DND-41 (cell line): ENCODE data around the gene TGM2.

Source experiments
- ATAC-seq: fragments of 200-7000 bp; cut with Tn5 transposase; 3 replicates; pipeline ENCODE4 v1.9.1; 2021; ENCODE audit warnings: low read depth; ENCODE audit not compliant: insufficient read depth
- DNase-seq: peaks from one replicate; pipeline ENCODE4 v3.0.0-alpha.2; 2020
- H2AFZ ChIP-seq: 2 replicates; pipeline ENCODE4 v1.6.0; 2012; ENCODE audit warnings: low read depth, low read length
- H3K27ac ChIP-seq: 2 replicates; pipeline ENCODE4 v1.5.1; 2012; ENCODE audit warnings: low read length, inconsistent platforms
- H3K27me3 ChIP-seq: fragments of 200-600 bp; sonication (generic); 2 replicates; pipeline ENCODE4 v1.6.0; 2012; ENCODE audit warnings: low read length, mild to moderate bottlenecking, inconsistent platforms; ENCODE audit not compliant: insufficient read depth, poor library complexity
- H3K36me3 ChIP-seq: 2 replicates; pipeline ENCODE4 v1.5.1; 2012; ENCODE audit warnings: low read length, inconsistent platforms; ENCODE audit not compliant: insufficient read depth
- H3K4me1 ChIP-seq: 2 replicates; pipeline ENCODE4 v1.5.1; 2012; ENCODE audit warnings: mild to moderate bottlenecking, low read length; ENCODE audit not compliant: insufficient read depth
- H3K4me2 ChIP-seq: 2 replicates; pipeline ENCODE4 v1.6.0; 2012; ENCODE audit warnings: mild to moderate bottlenecking, moderate library complexity, low read length, inconsistent platforms; ENCODE audit not compliant: insufficient read depth
- H3K4me3 ChIP-seq, 2 experiments: fragments of 200-600 bp in 1 of 2; shearing (Covaris generic) in 1 of 2; 2 replicates each; pipeline ENCODE4 v1.5.1; 2012 to 2016; ENCODE audit warnings: inconsistent platforms in 2 of 2, low read length in 2 of 2, mild to moderate bottlenecking in 2 of 2, low read depth in 1 of 2, moderate library complexity in 1 of 2
- H3K79me2 ChIP-seq: 2 replicates; pipeline ENCODE4 v1.6.0; 2012; ENCODE audit warnings: low read length, inconsistent platforms; ENCODE audit not compliant: insufficient read depth
- H3K9ac ChIP-seq: 2 replicates; pipeline ENCODE4 v1.6.0; 2012; ENCODE audit warnings: low read depth, mild to moderate bottlenecking, inconsistent platforms, low read length, moderate library complexity
- H3K9me3 ChIP-seq: 2 replicates; pipeline ENCODE4 v1.5.1; 2012; ENCODE audit warnings: low read length, moderate library complexity, mild to moderate bottlenecking, inconsistent platforms; ENCODE audit not compliant: insufficient read depth, severe bottlenecking
- H4K20me1 ChIP-seq: 2 replicates; pipeline ENCODE4 v1.6.0; 2012; ENCODE audit warnings: low read length; ENCODE audit not compliant: insufficient read depth
- EZH2 ChIP-seq: IDR thresholded peaks from 3 replicates; pipeline ENCODE4 v1.6.1; 2012; ENCODE audit warnings: borderline replicate concordance, low read depth, mild to moderate bottlenecking, moderate library complexity, low read length, inconsistent platforms; ENCODE audit not compliant: severe bottlenecking
- TF ChIP-seq, protein P1 (sequence below): IDR thresholded peaks from 2 replicates; pipeline ENCODE4 v1.5.1; 2012; ENCODE audit warnings: borderline replicate concordance, low read length, moderate library complexity, mild to moderate bottlenecking; ENCODE audit not compliant: poor library complexity, severe bottlenecking; ENCODE audit errors: extremely low read depth

The TGM2 gene

DNA sequence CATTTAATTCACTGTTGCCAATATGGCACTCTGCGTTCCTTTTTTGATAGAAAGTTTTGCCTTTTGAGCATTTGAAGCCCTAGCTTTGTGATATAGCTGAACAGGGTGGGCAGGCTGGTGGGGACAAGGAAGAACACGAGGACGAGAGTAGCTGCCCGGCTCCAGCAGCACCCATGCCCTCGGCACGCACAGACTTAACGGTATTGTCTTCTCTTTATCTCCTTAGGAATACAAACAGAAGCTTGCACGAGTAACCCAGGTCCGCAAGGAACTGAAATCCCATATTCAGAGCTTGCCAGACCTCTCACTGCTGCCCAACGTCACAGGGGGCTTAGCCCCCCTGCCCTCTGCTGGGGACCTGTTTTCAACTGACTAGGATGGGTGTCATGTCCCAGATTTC lies 75.6 kb downstream of the TGM2 start:
- Histone ChIP-seq H2AFZ (no peak overlapping the region), H3K9ac (no peak overlapping the region)
- no peak for ATAC-seq

DNA sequence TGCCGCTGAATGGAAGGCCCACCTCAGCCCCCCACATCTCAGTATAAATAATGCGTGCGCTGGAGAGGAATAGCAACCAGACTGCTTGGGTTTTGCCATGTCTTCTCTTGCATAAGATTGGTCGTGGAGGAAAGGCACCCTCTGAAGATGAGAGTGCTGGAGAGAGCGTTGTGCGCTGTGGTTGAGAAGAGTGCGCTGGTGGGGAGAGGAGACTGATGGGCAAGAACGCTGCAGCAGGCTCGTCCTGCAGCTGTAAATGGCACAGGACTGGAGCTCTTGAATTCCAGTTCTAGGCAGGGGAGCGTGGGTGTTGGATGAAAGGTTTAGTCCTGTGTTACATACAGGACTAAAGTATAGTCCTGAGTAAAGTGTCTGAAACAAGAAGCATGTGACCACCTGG lies 80.0 kb downstream of the TGM2 start:
- H3K9me3 ChIP-seq: no peaks in the 10 kb centered on the region
- H3K27me3 ChIP-seq: no peaks in the 10 kb centered on the region
- H3K4me1 ChIP-seq: no peaks in the 10 kb centered on the region
- ATAC-seq (no peak), DNase-seq (no peak)
- H4K20me1 ChIP-seq: peaks cover 20% of the 10 kb centered on the region; the same call in 1 of the 2 replicates
- H3K4me2 ChIP-seq: no peak overlapping the region
- H3K4me3 ChIP-seq: no peak overlapping the region
- TF ChIP-seq, protein P1, sequence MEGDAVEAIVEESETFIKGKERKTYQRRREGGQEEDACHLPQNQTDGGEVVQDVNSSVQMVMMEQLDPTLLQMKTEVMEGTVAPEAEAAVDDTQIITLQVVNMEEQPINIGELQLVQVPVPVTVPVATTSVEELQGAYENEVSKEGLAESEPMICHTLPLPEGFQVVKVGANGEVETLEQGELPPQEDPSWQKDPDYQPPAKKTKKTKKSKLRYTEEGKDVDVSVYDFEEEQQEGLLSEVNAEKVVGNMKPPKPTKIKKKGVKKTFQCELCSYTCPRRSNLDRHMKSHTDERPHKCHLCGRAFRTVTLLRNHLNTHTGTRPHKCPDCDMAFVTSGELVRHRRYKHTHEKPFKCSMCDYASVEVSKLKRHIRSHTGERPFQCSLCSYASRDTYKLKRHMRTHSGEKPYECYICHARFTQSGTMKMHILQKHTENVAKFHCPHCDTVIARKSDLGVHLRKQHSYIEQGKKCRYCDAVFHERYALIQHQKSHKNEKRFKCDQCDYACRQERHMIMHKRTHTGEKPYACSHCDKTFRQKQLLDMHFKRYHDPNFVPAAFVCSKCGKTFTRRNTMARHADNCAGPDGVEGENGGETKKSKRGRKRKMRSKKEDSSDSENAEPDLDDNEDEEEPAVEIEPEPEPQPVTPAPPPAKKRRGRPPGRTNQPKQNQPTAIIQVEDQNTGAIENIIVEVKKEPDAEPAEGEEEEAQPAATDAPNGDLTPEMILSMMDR: no peak
- no peak for TF ChIP-seq EZH2
- H3K79me2 ChIP-seq: peaks cover 20% of the 10 kb centered on the region
- peaks cover 85% of the 10 kb centered on the region for H3K36me3 ChIP-seq
- no peak overlapping the region for H2AFZ ChIP-seq
- H3K9ac ChIP-seq: no peak overlapping the region
- H3K27ac ChIP-seq: no peak overlapping the region

More for the DNA sequence above, 75.6 kb downstream of the TGM2 start:
- H3K79me2 ChIP-seq: no peaks in the 10 kb centered on the region
- no peaks in the 10 kb centered on the region for H3K27me3 ChIP-seq
- H3K36me3 ChIP-seq: peaks cover 70% of the 10 kb centered on the region
- H3K9me3 ChIP-seq: no peaks in the 10 kb centered on the region
- no peak for DNase-seq
- no peak overlapping the region for H3K4me2 ChIP-seq
- peaks cover 11% of the 10 kb centered on the region for H3K4me1 ChIP-seq
- H4K20me1 ChIP-seq: peaks cover 11% of the 10 kb centered on the region; the same call in 1 of the 2 replicates
- H3K4me3 ChIP-seq: no peak overlapping the region
- TF ChIP-seq, protein P1: no peak
- no peak for TF ChIP-seq EZH2
- no peak overlapping the region for H3K27ac ChIP-seq

- Histone ChIP-seq H2AFZ (no peak overlapping the region), H3K4me1 (no peaks in the 10 kb centered on the region), H3K27ac (no peak overlapping the region), H3K79me2 (peaks cover 25% of the 10 kb centered on the region), H3K9ac (no peak overlapping the region), H3K27me3 (no peaks in the 10 kb centered on the region), H3K9me3 (no peaks in the 10 kb centered on the region), H3K4me3 (no peak overlapping the region), H3K4me2 (no peak overlapping the region), H3K36me3 (peaks cover 84% of the 10 kb centered on the region), H4K20me1 (peaks cover 21% of the 10 kb centered on the region; the same call in 1 of the 2 replicates)
- ATAC-seq: no peak
- DNase-seq: no peak
- TF ChIP-seq, protein P1: no peak
These were observed 80.6 kb downstream of the TGM2 start for GRCh38 chr20:38084425-38084951.

- no peak for DNase-seq
- Histone ChIP-seq H3K27ac (no peak overlapping the region), H3K36me3 (peaks cover 84% of the 10 kb centered on the region)
These were observed 81.6 kb downstream of the TGM2 start for GRCh38 chr20:38083338-38084048.

More at GRCh38 chr20:38083338-38084048, 81.6 kb downstream of the TGM2 start:
- no peaks in the 10 kb centered on the region for H3K27me3 ChIP-seq
- H3K79me2 ChIP-seq: peaks cover 33% of the 10 kb centered on the region
- ATAC-seq: no peak
- no peaks in the 10 kb centered on the region for H3K9me3 ChIP-seq
- no peak for TF ChIP-seq EZH2
- TF ChIP-seq, protein P1: no peak
- no peak overlapping the region for H3K4me3 ChIP-seq
- H3K9ac ChIP-seq: no peak overlapping the region
- H2AFZ ChIP-seq: no peak overlapping the region
- no peaks in the 10 kb centered on the region for H3K4me1 ChIP-seq
- H3K4me2 ChIP-seq: no peak overlapping the region
- peaks cover 21% of the 10 kb centered on the region; the same call in 1 of the 2 replicates for H4K20me1 ChIP-seq
